NCI-H82 treated with DMSO at 0.1 percent for 48 hours (cell line): Measurements from ENCODE around the gene TBATA.
A peak's percentile ranks its signal among the peaks of the same experiment; 100 is the strongest.

Source experiments
- DNase-seq: peaks from one replicate; lab custom pipeline; 2025; ENCODE audit not compliant: unreplicated experiment; lab: John Stamatoyannopoulos, UW

TBATA gene

GRCh38 chr10:70785190-70785589, at the start of gene TBATA:
TSS of gene TBATA (minus strand) at chr10:70785377. CDS start at chr10:70783379, 1,998 bp downstream.
- DNase-seq, result no peak

- no peak for DNase-seq
Measured at GRCh38 chr10:70834441-70835151, 49.4 kb upstream of the TBATA start.

GRCh38 chr10:70834021-70834420, 48.8 kb upstream of the TBATA start:
- DNase-seq, result no peak

GRCh38 chr10:70833601-70834000, 48.4 kb upstream of the TBATA start:
- DNase-seq, result no peak

GRCh38 chr10:70832852-70833528, 47.8 kb upstream of the TBATA start:
- DNase-seq, result no peak

GRCh38 chr10:70832221-70832620, 47.0 kb upstream of the TBATA start:
- DNase-seq, result no peak

- no peak for DNase-seq
Measured at GRCh38 chr10:70830164-70830563, 45.0 kb upstream of the TBATA start.

GRCh38 chr10:70829543-70829942, 44.4 kb upstream of the TBATA start:
- DNase-seq, result no peak

GRCh38 chr10:70828923-70829322, 43.7 kb upstream of the TBATA start:
- DNase-seq, result no peak

GRCh38 chr10:70827086-70827757, 42.0 kb upstream of the TBATA start:
- no peak for DNase-seq

- DNase-seq, result no peak
Measured at GRCh38 chr10:70822076-70822820, 37.1 kb upstream of the TBATA start.

- DNase-seq, result no peak
Measured at GRCh38 chr10:70820976-70821750, 36.0 kb upstream of the TBATA start.

- DNase-seq, result peak; percentile 36
Measured at GRCh38 chr10:70816220-70816894, 31.2 kb upstream of the TBATA start.

GRCh38 chr10:70815504-70816219, 30.5 kb upstream of the TBATA start, which contains the start of gene SGPL1:
TSS of gene SGPL1 (plus strand) at chr10:70815948. CDS start at chr10:70816854, 906 bp downstream.
- peak; percentile 34 for DNase-seq

- no peak for DNase-seq
Measured at GRCh38 chr10:70814126-70814525, 28.9 kb upstream of the TBATA start.

GRCh38 chr10:70812814-70813213, 27.6 kb upstream of the TBATA start:
- no peak for DNase-seq

GRCh38 chr10:70811881-70812280, 26.7 kb upstream of the TBATA start:
- no peak for DNase-seq

GRCh38 chr10:70810967-70811366, 25.8 kb upstream of the TBATA start:
- DNase-seq, result no peak

- DNase-seq, result no peak
Measured at GRCh38 chr10:70809726-70810125, 24.5 kb upstream of the TBATA start.
